ENCODE results near the gene CHADL.
"Not testable (repeated sequence)": the region's sequence is repeated elsewhere in the genome, so short reads cannot be mapped to it uniquely, and the experiment has no call there.

Gene CHADL

GRCh38 chr22:41181349-41182241 lies 59.1 kb downstream of the CHADL start:
- no peak overlapping the region for H3K4me3 ChIP-seq (ENCODE audit: low read depth, low read length)
- TF ChIP-seq POLR2A (IDR thresholded peaks at IDR 0.05; ENCODE audit: extremely low read depth, insufficient read length) (no peak), MAX (IDR thresholded peaks at IDR 0.05; ENCODE audit: low read depth, low read length) (no peak), CTCF (IDR thresholded peaks at IDR 0.05; ENCODE audit: low read depth, low read length) (no peak), MYC (IDR thresholded peaks at IDR 0.05; ENCODE audit: low read depth, low read length) (no peak)
- peak; percentile 68 for DNase-seq (ENCODE audit: low read depth)

GRCh38 chr22:41180926-41181325 lies 59.8 kb downstream of the CHADL start:
- H3K4me3 ChIP-seq (ENCODE audit: low read depth, low read length) = no peak overlapping the region
- DNase-seq (ENCODE audit: low read depth) = no peak
- no peak for TF ChIP-seq CTCF (IDR thresholded peaks at IDR 0.05; ENCODE audit: low read depth, low read length)
- TF ChIP-seq POLR2A (IDR thresholded peaks at IDR 0.05; ENCODE audit: extremely low read depth, insufficient read length) = no peak
- TF ChIP-seq MYC (IDR thresholded peaks at IDR 0.05; ENCODE audit: low read depth, low read length) = no peak
- no peak for TF ChIP-seq MAX (IDR thresholded peaks at IDR 0.05; ENCODE audit: low read depth, low read length)

- not testable (repeated sequence) for H3K4me3 ChIP-seq (ENCODE audit: low read depth, low read length)
Measured at GRCh38 chr22:41180362-41180761, 60.4 kb downstream of the CHADL start.

More at GRCh38 chr22:41180362-41180761, 60.4 kb downstream of the CHADL start:
- DNase-seq (ENCODE audit: low read depth) = not testable (repeated sequence)
